HCT116 (cell line): ENCODE measurements around the gene FALEC.

Experiments
- CBX3 ChIP-seq: IDR thresholded peaks from 2 replicates; pipeline ENCODE4 v1.6.1; 2012; ENCODE audit warnings: low read depth
- CEBPB ChIP-seq: IDR thresholded peaks from 2 replicates; pipeline ENCODE4 v1.6.1; 2012; ENCODE audit warnings: low read depth
- EZH2 ChIP-seq: fragments of 200-600 bp; sonication (generic); IDR thresholded peaks from 2 replicates; pipeline ENCODE4 v1.6.1; 2017; ENCODE audit warnings: antibody characterized with exemption, mixed run types
- EZH2phosphoT487 ChIP-seq: fragments of 200-600 bp; IDR thresholded peaks from 2 replicates; pipeline ENCODE4 v1.6.1; 2018; ENCODE audit warnings: antibody characterized with exemption, borderline replicate concordance
- POLR2A ChIP-seq: IDR thresholded peaks from 2 replicates; pipeline ENCODE4 v1.7.0; 2011; ENCODE audit warnings: borderline replicate concordance; ENCODE audit not compliant: insufficient read depth, insufficient read length; ENCODE audit errors: extremely low read depth
- POLR2AphosphoS5 ChIP-seq: IDR thresholded peaks from 2 replicates; pipeline ENCODE4 v1.6.1; 2011; ENCODE audit warnings: mild to moderate bottlenecking, low read depth, low read length, moderate library complexity
- SIN3A ChIP-seq: IDR thresholded peaks from 2 replicates; pipeline ENCODE4 v1.6.1; 2012; ENCODE audit warnings: low read depth
- SP1 ChIP-seq: IDR thresholded peaks from 2 replicates; pipeline ENCODE4 v1.6.1; 2012; ENCODE audit warnings: low read depth
- ZNF274 ChIP-seq: fragments of 200-500 bp; sonication (Bioruptor generic); IDR thresholded peaks from 2 replicates; pipeline ENCODE4 v1.6.1; 2014; ENCODE audit warnings: mild to moderate bottlenecking, low read depth, low read length, inconsistent platforms
- TF ChIP-seq, protein P1 (sequence below), 3 experiments: fragments of 200-600 bp in 1 of 3; sonication (generic) in 1 of 3; IDR thresholded peaks in 2 of 3; conservative IDR thresholded peaks in 1 of 3; 2 replicates each; pipeline ENCODE4 v1.5.1; 2012 to 2017; ENCODE audit warnings: low read depth in 2 of 3, low read length in 2 of 3, antibody characterized with exemption in 1 of 3, borderline replicate concordance in 1 of 3, control low read depth in 1 of 3, mild to moderate bottlenecking in 1 of 3, mixed read lengths in 1 of 3, mixed run types in 1 of 3, moderate library complexity in 1 of 3; ENCODE audit not compliant: insufficient read depth in 1 of 3
- TF ChIP-seq, protein P2 (sequence below): IDR thresholded peaks from 2 replicates; pipeline ENCODE4 v1.6.1; 2012; ENCODE audit warnings: low read depth
- TF ChIP-seq, protein P3 (sequence below): IDR thresholded peaks from 2 replicates; pipeline ENCODE4 v1.6.1; 2012
- TF ChIP-seq, protein P4 (sequence below): IDR thresholded peaks from 2 replicates; pipeline ENCODE4 v1.6.1; 2012

DNA sequence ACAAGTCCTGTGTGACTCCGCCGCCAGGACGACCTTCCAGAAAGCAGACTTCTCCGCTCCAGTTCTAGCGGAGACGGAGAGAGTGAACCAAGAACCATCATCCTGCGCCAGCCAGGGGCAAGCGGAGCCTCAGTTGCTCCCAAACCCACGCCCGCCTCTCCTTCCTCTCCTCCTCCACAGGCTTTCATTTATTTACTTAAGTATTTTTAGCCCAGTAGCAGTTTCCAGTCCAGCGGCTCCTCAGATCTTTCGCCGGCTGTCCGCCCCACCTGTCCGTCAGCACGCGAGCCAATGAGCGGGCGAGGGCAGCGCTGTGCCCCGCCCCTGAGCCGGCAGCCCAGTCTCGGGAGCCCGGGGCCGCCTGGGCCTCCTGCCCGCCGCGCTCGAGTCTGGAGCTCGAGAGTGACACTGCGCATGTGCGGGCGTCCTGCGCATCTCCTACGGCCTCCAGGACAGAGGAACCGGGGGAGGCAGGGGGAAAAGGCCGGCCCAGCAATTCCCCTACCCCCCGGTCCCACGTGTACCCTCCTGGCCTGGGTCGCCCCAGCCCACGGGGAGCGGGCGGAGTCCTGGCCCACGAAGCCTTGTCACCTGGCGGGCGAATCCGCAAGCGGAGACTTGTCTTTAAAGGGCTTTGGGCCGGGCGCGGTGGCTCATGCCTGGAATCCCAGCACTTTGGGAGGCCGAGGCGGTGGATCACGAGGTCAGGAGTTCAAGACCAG is at the start of gene FALEC:
- TF ChIP-seq, protein P1, sequence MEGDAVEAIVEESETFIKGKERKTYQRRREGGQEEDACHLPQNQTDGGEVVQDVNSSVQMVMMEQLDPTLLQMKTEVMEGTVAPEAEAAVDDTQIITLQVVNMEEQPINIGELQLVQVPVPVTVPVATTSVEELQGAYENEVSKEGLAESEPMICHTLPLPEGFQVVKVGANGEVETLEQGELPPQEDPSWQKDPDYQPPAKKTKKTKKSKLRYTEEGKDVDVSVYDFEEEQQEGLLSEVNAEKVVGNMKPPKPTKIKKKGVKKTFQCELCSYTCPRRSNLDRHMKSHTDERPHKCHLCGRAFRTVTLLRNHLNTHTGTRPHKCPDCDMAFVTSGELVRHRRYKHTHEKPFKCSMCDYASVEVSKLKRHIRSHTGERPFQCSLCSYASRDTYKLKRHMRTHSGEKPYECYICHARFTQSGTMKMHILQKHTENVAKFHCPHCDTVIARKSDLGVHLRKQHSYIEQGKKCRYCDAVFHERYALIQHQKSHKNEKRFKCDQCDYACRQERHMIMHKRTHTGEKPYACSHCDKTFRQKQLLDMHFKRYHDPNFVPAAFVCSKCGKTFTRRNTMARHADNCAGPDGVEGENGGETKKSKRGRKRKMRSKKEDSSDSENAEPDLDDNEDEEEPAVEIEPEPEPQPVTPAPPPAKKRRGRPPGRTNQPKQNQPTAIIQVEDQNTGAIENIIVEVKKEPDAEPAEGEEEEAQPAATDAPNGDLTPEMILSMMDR (IDR thresholded peaks at IDR 0.05 in 2 of 3, conservative IDR thresholded peaks at IDR 0.05 in 1 of 3; ENCODE audit: borderline replicate concordance in 1 of 3, insufficient read depth in 1 of 3, low read depth in 2 of 3, low read length in 2 of 3), result no peak
- TF ChIP-seq EZH2phosphoT487 (no peak), POLR2A (peak; percentile 45), CEBPB (no peak), SP1 (no peak; the same call in none of the 2 replicates), SIN3A (no peak), EZH2 (no peak), CBX3 (no peak), POLR2AphosphoS5 (peak; percentile 68), ZNF274 (no peak)
- TF ChIP-seq, protein P2, sequence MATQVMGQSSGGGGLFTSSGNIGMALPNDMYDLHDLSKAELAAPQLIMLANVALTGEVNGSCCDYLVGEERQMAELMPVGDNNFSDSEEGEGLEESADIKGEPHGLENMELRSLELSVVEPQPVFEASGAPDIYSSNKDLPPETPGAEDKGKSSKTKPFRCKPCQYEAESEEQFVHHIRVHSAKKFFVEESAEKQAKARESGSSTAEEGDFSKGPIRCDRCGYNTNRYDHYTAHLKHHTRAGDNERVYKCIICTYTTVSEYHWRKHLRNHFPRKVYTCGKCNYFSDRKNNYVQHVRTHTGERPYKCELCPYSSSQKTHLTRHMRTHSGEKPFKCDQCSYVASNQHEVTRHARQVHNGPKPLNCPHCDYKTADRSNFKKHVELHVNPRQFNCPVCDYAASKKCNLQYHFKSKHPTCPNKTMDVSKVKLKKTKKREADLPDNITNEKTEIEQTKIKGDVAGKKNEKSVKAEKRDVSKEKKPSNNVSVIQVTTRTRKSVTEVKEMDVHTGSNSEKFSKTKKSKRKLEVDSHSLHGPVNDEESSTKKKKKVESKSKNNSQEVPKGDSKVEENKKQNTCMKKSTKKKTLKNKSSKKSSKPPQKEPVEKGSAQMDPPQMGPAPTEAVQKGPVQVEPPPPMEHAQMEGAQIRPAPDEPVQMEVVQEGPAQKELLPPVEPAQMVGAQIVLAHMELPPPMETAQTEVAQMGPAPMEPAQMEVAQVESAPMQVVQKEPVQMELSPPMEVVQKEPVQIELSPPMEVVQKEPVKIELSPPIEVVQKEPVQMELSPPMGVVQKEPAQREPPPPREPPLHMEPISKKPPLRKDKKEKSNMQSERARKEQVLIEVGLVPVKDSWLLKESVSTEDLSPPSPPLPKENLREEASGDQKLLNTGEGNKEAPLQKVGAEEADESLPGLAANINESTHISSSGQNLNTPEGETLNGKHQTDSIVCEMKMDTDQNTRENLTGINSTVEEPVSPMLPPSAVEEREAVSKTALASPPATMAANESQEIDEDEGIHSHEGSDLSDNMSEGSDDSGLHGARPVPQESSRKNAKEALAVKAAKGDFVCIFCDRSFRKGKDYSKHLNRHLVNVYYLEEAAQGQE, result no peak
- TF ChIP-seq, protein P3, sequence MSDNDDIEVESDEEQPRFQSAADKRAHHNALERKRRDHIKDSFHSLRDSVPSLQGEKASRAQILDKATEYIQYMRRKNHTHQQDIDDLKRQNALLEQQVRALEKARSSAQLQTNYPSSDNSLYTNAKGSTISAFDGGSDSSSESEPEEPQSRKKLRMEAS, result peak; percentile 74; the same call in 1 of the 2 replicates
- TF ChIP-seq, protein P4, sequence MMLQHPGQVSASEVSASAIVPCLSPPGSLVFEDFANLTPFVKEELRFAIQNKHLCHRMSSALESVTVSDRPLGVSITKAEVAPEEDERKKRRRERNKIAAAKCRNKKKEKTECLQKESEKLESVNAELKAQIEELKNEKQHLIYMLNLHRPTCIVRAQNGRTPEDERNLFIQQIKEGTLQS, result no peak
